ENCODE results near the gene HOXA2. TPM values are rescaled to one million over a fixed set of nuclear protein-coding genes. Genes with fewer than 3 reads are reported as not detected.

The HOXA2 gene
- polyA plus RNA-seq, 1 donor (not counting 4 experiments of a cell fraction or from before 2014, with no cell fraction given): 0.71 TPM

- peak overlapping the region; percentile 97 for H3K4me2 ChIP-seq (ENCODE audit: control insufficient read depth, extremely low read depth, insufficient read depth, low read depth, low read length)
- peaks cover 74% of the 10 kb centered on the region for H3K79me2 ChIP-seq (ENCODE audit: control insufficient read depth, insufficient read depth, low read length)
Observed at GRCh38 chr7:27099453-27100370, 2.8 kb downstream of the HOXA2 start.

GRCh38 chr7:27098578-27099451 is 3.7 kb downstream of the HOXA2 start:
- H3K27ac ChIP-seq (ENCODE audit: control insufficient read depth, insufficient read depth, low read length): peak overlapping the region; percentile 97
- H3K4me1 ChIP-seq (ENCODE audit: control insufficient read depth, extremely low read depth, insufficient read depth, low read length): peaks cover 48% of the 10 kb centered on the region
- TF ChIP-seq EZH2 (IDR thresholded peaks at IDR 0.05; ENCODE audit: low read length) (no peak), CTCF (optimal IDR thresholded peaks at IDR 0.05 in 1 of 3, IDR thresholded peaks at IDR 0.05 in 1 of 3, conservative IDR thresholded peaks at IDR 0.05 in 1 of 3; ENCODE audit: extremely low read depth in 1 of 3, insufficient read depth in 2 of 3, low read length in 3 of 3) (no peak)
- H3K9me3 ChIP-seq (ENCODE audit: control insufficient read depth, low read depth, low read length): no peaks in the 10 kb centered on the region
- dilution Hi-C loops (cut with MboI; ENCODE audit: extremely low pct_ligation_motif_present, low sequenced_read_pairs): loop anchor here (25.0 kb wide), 1 partner anchor 237 kb away; the partner anchor contains the start of gene SKAP2
- peaks cover 83% of the 10 kb centered on the region for H3K79me2 ChIP-seq (ENCODE audit: control insufficient read depth, insufficient read depth, low read length)
- H3K4me2 ChIP-seq (ENCODE audit: control insufficient read depth, extremely low read depth, insufficient read depth, low read depth, low read length): peak overlapping the region; percentile 97
- FAIRE-seq (peak; percentile 5), DNase-seq (ENCODE audit: low read depth, low spot score) (no peak)
- H3K9ac ChIP-seq (ENCODE audit: control insufficient read depth, extremely low read depth, insufficient read depth, low read length): peak overlapping the region; percentile 97
- H3K9me1 ChIP-seq (ENCODE audit: control insufficient read depth, extremely low read depth, insufficient read depth, low read length): no peaks in the 10 kb centered on the region
- no peak overlapping the region for H2AFZ ChIP-seq (ENCODE audit: control insufficient read depth, low read length)
- H3K36me3 ChIP-seq (ENCODE audit: control insufficient read depth in 2 of 2, extremely low read depth in 1 of 2, insufficient read depth in 2 of 2, low read length in 2 of 2): peaks cover 2 to 17% of the 10 kb centered on the region in 2 experiments
- H4K20me1 ChIP-seq (ENCODE audit: control insufficient read depth, extremely low read depth, insufficient read depth, low read length): no peaks in the 10 kb centered on the region
- no peaks in the 10 kb centered on the region for H3K27me3 ChIP-seq (ENCODE audit: control insufficient read depth, extremely low read depth, insufficient read depth, low read length)
- H3K4me3 ChIP-seq (ENCODE audit: control insufficient read depth in 2 of 3, extremely low read depth in 1 of 3, insufficient read depth in 2 of 3, low read depth in 1 of 3, low read length in 3 of 3): peak overlapping the region; percentile 83 to 96 (median 89)

More at GRCh38 chr7:27099453-27100370, 2.8 kb downstream of the HOXA2 start:
- dilution Hi-C loops (cut with MboI; ENCODE audit: extremely low pct_ligation_motif_present, low sequenced_read_pairs): loop anchor here (25.0 kb wide), 1 partner anchor 237 kb away; the partner anchor contains the start of gene SKAP2
- no peak overlapping the region for H2AFZ ChIP-seq (ENCODE audit: control insufficient read depth, low read length)
- DNase-seq (ENCODE audit: low read depth, low spot score): no peak
- peaks cover 49% of the 10 kb centered on the region for H3K4me1 ChIP-seq (ENCODE audit: control insufficient read depth, extremely low read depth, insufficient read depth, low read length)
- H3K27me3 ChIP-seq (ENCODE audit: control insufficient read depth, extremely low read depth, insufficient read depth, low read length): no peaks in the 10 kb centered on the region
- H3K9me3 ChIP-seq (ENCODE audit: control insufficient read depth, low read depth, low read length): no peaks in the 10 kb centered on the region
- FAIRE-seq: no peak
- H3K36me3 ChIP-seq (ENCODE audit: control insufficient read depth in 2 of 2, extremely low read depth in 1 of 2, insufficient read depth in 2 of 2, low read length in 2 of 2): peaks cover 0 to 17% of the 10 kb centered on the region in 2 experiments
- TF ChIP-seq CTCF (optimal IDR thresholded peaks at IDR 0.05 in 1 of 3, IDR thresholded peaks at IDR 0.05 in 1 of 3, conservative IDR thresholded peaks at IDR 0.05 in 1 of 3; ENCODE audit: extremely low read depth in 1 of 3, insufficient read depth in 2 of 3, low read length in 3 of 3) (no peak), EZH2 (IDR thresholded peaks at IDR 0.05; ENCODE audit: low read length) (no peak)
- H3K9ac ChIP-seq (ENCODE audit: control insufficient read depth, extremely low read depth, insufficient read depth, low read length): peak overlapping the region; percentile 97
- H3K4me3 ChIP-seq (ENCODE audit: control insufficient read depth in 2 of 3, extremely low read depth in 1 of 3, insufficient read depth in 2 of 3, low read depth in 1 of 3, low read length in 3 of 3): peak overlapping the region; percentile 83 to 96 (median 89)
- no peaks in the 10 kb centered on the region for H3K9me1 ChIP-seq (ENCODE audit: control insufficient read depth, extremely low read depth, insufficient read depth, low read length)
- peak overlapping the region; percentile 97 for H3K27ac ChIP-seq (ENCODE audit: control insufficient read depth, insufficient read depth, low read length)
- no peaks in the 10 kb centered on the region for H4K20me1 ChIP-seq (ENCODE audit: control insufficient read depth, extremely low read depth, insufficient read depth, low read length)

Data from keratinocyte (primary cell).